ENCODE results near the gene ECHDC3. TPM values are rescaled to one million over a fixed set of nuclear protein-coding genes. Genes with fewer than 3 reads are reported as not detected.

The ECHDC3 gene
- polyA plus RNA-seq, 4 donors, result 6.7 to 14.2 (median 10.8) TPM

GRCh38 chr10:11775412-11775811 lies 33.2 kb downstream of the ECHDC3 start:
- no peak for DNase-seq (ENCODE audit: low read depth in 4 of 4, low spot score in 3 of 4)

- DNase-seq (ENCODE audit: low read depth in 4 of 4, low spot score in 3 of 4), result no peak
Measured at GRCh38 chr10:11776080-11776479, 33.9 kb downstream of the ECHDC3 start.

GRCh38 chr10:11781114-11781513 lies 38.9 kb downstream of the ECHDC3 start:
- no peak for DNase-seq (ENCODE audit: low read depth in 4 of 4, low spot score in 3 of 4)

GRCh38 chr10:11782793-11783557 lies 40.8 kb downstream of the ECHDC3 start:
- peak in 2 of 4 donors; percentile 51 to 70 for DNase-seq (ENCODE audit: low read depth in 4 of 4, low spot score in 3 of 4)

- DNase-seq (ENCODE audit: low read depth in 4 of 4, low spot score in 3 of 4), result no peak
Measured at GRCh38 chr10:11783558-11783865, 41.3 kb downstream of the ECHDC3 start.

DNA sequence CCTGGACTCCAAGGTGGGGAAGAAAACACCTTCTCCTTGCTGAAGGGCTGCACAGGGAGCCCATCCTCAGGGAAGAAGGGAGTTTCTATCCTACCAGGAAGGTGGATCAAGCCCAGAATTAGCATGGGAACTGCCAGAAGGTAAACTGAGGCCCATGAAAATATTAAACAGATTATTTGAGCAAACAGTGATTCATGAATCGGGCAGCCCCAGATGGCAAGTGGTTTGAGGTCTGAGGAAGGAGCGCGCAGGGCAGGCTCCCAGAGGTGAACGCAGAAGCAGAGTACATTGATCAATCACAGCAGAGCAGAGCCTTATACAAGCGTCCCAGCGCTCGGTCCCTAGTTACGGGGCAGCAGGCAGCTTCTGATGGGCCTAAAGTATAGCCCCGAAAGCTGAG lies 45.2 kb downstream of the ECHDC3 start:
- DNase-seq (ENCODE audit: low read depth in 4 of 4, low spot score in 3 of 4), result no peak

DNA sequence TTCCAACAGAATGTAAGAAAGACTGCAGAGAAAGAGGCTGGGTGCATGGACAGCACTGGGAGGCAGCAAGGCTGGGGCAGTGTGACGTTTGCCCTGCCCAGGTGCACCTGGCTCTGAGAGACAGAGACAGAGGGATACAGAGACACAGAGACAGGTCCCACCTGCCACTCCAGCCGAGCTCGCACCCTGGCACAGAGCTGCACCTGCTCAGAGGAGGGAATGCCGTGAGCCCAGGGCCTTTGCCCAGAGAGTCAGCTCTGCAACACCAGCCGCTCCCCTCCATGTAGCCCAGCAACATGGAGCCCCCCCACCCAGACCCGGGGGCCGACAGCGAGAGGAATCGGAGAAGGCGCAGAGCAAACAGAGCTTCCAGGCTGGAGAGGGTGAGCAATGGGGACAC lies 45.7 kb downstream of the ECHDC3 start:
- no peak for DNase-seq (ENCODE audit: low read depth in 4 of 4, low spot score in 3 of 4)

- DNase-seq (ENCODE audit: low read depth in 4 of 4, low spot score in 3 of 4), result no peak
Measured at GRCh38 chr10:11789306-11789705, 47.1 kb downstream of the ECHDC3 start.

GRCh38 chr10:11789956-11790355 lies 47.8 kb downstream of the ECHDC3 start:
- DNase-seq (ENCODE audit: low read depth in 4 of 4, low spot score in 3 of 4), result no peak

DNA sequence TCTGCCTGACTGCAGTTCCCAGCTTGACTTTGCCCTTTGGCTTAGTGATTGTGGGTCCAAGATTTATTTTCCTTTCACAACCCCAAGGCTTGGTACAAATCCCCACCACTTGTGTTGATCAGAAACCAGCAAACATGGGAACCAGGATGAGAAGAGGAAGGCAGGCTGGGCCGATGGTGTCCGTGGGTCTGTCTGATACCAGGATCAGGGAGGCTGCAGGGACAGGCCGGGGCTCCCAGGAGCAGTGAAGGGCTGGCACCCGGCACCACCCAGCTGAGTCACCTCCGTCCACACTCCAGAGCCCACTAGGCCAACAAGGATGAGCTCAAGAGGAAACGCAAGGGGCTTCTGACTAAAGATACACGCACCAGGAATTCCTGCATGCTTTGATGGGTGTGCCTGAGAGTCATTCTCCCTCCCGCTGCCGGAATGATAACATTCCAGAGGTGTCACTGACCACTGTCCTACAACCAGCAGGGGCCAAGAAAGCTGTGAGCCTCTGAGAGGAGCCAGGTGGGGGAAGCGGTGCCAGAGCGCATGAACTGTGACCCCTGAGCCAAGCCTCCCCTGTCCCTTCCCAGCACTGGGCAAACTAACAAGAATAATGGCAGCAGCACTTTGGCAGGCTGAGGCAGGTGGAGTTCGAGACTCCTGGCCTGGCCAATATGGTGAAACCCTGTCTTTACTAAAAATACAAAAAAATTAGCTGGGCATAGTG lies 51.7 kb downstream of the ECHDC3 start:
- DNase-seq (ENCODE audit: low read depth in 4 of 4, low spot score in 3 of 4), result no peak

GRCh38 chr10:11794566-11794965 lies 52.4 kb downstream of the ECHDC3 start:
- no peak for DNase-seq (ENCODE audit: low read depth in 4 of 4, low spot score in 3 of 4)

DNA sequence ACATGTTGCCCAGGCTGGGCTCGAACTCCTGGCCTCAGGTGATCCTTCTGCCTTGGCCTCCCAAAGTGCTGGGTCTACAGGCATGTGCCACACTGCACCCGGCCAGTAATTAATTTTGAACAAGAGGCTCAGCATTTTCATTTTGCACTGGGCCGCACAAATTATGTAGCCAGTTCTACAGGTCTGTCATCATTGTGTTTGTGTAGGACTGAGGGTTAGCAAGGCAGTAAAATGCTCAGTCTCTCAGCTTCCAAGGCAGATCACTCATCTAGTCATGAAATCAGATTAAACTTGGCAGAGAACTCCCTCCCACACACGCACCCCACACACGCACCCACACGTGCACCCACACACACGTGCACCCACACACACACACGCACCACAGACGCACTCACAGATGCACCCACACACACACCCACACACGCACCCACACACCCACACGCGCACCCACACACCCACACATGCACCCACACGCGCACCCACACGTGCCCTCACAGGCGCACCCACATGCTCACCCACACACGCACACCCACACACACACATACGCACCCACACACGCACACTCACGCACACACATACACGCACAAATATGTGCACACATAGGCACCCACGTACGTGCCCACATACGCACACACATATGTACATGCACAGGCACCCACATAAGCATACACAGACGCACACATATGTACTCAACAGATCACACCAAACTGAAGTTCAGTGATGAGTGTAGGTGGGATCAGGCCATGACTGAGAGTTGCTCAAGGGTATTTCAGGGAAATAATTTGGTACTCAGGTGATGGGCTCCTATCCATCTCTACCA lies 53.1 kb downstream of the ECHDC3 start:
- no peak for DNase-seq (ENCODE audit: low read depth in 4 of 4, low spot score in 3 of 4)

DNA sequence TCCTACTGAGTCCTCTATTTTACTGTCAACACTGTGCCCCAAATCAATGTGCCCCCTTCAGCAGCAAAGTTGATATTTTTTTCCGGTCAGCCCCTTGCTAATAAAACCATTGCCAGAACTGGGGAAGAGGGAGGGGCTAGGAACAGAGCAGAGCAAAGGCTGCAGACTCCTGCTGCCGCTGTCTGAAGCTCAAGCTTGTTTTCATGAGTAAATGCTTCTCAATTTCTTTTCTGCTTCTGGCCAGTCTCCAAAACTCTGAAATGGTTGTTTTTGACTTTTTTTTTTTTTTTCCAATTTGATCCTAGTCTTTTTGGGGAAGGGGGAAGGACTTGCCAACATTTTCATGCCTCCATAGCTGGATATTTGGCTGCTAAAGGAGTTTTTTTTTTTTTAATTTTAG lies 54.3 kb downstream of the ECHDC3 start:
- no peak for DNase-seq (ENCODE audit: low read depth in 4 of 4, low spot score in 3 of 4)

DNA sequence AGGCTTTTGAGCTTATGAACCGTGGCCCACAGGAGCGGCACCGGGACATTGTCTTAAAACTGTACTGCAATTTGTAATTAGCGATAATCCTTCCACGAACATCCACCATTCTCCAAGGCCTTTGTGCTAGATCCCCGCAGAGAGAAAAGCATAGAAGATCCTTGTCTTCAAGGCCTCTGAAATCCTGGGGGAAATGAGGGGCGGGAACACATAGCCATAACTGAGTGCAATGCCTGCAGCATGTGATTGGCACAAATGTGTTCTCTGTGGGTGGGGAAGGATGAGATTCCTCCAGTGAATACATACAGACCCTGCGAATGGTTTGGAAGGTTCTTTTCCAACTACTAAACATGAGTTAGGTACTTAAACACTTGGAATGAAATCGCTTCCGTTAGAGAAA lies 55.1 kb downstream of the ECHDC3 start:
- DNase-seq (ENCODE audit: low read depth in 4 of 4, low spot score in 3 of 4), result no peak

DNA sequence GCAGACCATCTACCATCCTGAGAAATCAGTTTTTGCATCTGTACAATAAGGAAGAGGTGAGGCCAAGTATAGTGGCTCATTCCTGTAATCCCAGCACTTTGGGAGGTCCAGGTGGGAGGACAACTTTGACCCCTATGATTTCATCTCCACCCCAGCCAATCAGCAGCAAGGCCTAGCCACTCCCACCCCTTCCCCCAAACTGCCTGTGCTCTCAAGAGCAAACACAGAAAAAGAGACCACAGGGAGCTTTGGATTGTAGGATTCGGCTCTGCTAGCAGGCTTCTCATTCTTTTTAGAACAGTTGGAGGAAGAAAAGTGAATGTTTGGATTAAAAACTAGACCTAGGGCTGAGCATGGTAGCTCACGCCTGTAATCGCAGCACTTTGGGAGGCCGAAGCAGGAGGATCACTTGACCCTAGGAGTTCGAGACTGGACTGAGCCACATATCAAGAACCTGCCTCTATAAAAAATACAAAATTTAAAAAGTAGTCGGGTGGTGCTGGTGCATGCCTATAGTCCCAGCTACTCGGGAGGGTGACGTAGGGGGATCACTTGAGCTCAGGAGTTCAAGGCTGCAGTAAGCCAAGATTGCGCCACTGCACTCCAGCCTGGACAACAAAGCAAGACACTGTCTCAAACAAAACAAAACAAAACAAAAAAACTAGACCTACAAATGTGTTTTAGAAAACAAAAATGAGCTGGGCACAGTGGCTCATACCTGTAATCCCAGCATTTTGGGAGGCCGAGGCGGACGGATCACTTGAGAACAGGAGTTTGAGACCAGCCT lies 55.9 kb downstream of the ECHDC3 start:
- no peak for DNase-seq (ENCODE audit: low read depth in 4 of 4, low spot score in 3 of 4)

- no peak for DNase-seq (ENCODE audit: low read depth in 4 of 4, low spot score in 3 of 4)
Measured at GRCh38 chr10:11798845-11799735, 56.9 kb downstream of the ECHDC3 start.

GRCh38 chr10:11799736-11800080 lies 57.5 kb downstream of the ECHDC3 start:
- no peak for DNase-seq (ENCODE audit: low read depth in 4 of 4, low spot score in 3 of 4)

DNA sequence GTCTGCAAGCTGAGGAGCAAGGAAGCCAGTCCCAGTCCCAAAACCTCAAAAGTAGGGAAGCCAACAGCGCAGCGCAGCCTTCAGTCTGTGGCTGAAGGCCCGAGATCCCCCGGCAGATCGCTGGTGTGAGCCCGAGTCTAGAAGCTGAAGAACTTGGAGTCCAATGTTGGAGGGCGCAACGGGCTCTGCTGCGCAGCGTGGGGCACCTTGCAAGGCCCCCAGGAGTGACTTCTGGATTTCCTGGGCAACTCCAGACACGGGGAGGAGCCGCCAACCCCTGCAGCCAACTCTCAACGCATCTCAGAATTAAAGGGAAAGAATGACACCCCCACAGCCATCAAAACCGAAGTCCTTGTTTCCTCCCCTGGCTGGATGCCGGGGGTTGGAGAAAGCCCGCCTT lies 62.2 kb downstream of the ECHDC3 start:
- DNase-seq (ENCODE audit: low read depth in 4 of 4, low spot score in 3 of 4), result no peak

- no peak for DNase-seq (ENCODE audit: low read depth in 4 of 4, low spot score in 3 of 4)
Measured at GRCh38 chr10:11805792-11806191, 63.6 kb downstream of the ECHDC3 start.

GRCh38 chr10:11806706-11807105 lies 64.5 kb downstream of the ECHDC3 start:
- DNase-seq (ENCODE audit: low read depth in 4 of 4, low spot score in 3 of 4), result no peak

All from left renal pelvis (tissue), 4 donors.